ENCODE data around the gene FOSB. TPM values are rescaled to one million over a fixed set of nuclear protein-coding genes. Genes with fewer than 3 reads are reported as not detected.

FOSB gene
- total RNA-seq, result 0.49 and 18.5 TPM in 2 replicates

DNA sequence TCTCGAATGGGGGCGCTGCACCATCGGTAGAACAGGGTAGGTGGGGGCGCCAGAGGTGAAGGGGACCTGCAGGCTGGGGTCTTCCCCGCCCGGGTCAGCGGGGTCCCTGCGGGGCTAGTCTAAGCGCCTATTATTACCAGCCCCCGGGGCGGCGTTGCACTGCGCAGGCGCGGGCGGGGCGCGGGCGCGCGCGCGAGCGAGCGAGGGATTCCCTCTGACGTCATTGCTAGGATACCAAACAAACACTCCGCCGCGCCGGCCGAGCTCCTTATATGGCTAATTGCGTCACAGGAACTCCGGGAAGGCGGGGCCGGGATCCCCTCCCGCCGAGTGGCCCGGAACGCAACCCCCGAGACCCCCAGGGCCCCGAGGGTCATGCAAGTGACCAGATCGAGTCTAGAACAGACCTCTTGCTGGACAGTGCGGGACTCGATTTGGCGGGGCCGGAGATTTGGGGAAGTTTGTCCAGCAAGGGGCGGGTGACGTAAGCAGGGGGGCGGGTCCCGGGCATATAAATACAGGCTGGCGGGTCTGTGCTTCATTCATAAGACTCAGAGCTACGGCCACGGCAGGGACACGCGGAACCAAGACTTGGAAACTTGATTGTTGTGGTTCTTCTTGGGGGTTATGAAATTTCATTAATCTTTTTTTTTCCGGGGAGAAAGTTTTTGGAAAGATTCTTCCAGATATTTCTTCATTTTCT is at the start of gene FOSB:
Gene FOSB (plus strand): TSS at position 541 of the 703 bp plus-strand sequence. CDS start 591 bp downstream, outside the sequence.

DNA sequence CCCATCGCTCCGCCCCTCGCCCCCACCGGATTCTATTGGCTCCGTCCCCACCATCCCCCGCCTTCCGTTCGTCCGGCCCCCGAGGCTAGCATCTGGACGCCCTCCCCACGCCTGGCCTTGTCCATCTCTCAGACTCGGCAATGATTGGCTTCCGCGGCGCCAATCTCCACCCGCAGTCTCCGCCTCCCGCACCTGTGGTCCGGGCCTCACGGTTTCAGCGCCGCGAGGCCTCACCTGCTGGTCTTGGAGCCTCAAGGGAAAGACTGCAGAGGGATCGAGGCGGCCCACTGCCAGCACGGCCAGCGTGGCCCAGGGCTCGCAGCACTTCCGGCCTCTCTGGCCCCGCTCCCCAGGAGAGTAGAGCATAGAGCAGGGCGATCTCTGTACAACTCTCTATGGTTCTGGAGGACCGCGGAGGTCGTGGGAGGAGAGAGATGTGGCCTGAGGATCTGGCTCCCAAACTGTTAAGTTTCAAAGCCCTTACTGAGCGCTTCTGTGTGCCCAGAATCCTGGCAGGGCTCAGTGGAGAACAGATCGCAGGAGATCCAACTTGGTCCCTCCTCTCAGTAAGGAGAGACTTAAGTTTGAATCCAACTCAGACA is 44.1 kb upstream of the FOSB start, which contains the start of gene ERCC1:
Gene ERCC1 (minus strand): TSS at position 329 of the 602 bp plus-strand sequence. CDS start 543 bp downstream, outside the sequence.

DNA sequence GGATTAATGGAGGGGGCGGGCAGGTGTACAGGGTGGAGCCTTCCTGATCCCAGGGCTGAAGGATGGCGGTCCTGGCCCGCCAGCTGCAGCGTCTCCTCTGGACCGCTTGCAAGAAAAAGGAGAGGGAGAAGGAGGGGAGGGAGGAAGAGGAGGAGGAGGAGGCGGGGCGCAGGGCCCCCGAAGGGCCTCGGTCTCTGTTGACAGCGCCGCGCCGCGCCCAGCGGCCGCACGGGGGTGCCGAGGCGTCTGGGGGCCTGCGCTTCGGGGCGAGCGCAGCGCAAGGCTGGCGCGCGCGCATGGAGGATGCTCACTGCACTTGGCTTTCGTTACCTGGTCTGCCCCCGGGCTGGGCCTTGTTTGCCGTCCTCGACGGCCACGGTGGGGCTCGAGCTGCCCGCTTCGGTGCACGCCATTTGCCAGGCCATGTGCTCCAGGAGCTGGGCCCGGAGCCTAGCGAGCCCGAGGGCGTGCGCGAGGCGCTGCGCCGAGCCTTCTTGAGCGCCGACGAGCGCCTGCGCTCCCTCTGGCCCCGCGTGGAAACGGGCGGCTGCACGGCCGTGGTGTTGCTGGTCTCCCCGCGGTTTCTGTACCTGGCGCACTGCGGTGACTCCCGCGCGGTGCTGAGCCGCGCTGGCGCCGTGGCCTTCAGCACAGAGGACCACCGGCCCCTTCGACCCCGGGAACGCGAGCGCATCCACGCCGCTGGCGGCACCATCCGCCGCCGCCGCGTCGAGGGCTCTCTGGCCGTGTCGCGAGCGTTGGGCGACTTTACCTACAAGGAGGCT is 30.8 kb downstream of the FOSB start, which contains the start of gene PPM1N:
Gene PPM1N (plus strand): TSS at position 33 of the 785 bp plus-strand sequence. CDS start 30 bp downstream, at position 63.

DNA sequence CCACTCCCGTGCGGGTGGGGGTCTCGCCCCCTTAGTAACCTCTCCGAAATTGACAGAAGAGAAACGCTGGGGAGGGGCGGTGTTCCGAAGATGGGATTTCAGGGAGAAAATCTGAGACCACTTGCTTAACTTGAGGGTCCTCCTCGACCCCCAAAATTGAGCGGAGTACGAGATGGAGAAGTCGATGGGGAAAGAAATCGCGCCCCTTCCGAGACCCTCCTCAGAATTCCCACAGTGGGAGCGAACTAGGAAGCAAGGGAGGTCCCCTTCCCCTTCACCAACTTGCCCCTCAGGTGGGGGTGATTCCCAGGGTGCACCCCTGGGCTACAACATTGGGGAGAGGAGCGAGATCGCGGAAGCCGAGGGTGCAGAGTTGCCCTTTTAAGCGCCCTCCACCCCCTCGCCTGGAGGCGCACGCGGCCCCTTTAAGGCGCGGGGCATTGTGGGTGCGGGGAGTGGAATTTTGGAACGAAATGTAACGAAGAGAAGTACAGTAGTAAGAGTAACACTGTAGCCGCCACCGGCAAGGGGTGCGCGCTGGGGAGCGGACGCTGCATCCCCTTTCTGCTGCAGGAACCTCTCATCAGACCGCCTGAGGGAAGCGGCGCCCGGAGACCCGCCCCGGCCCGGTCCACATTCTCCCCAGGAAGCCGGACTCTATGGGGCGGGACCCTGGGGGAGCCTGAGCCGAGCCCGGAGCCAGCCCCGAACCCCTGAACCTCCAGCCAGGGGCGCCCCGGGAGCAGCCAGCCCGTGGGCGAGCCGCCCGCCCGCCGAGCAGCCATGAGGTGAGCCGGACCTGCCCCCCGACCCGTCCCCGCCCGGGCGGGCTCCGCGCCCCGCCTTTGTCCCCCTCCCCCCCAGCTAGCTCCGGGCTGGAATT is 39.4 kb downstream of the FOSB start, which contains the start of gene VASP:
Gene VASP (plus strand): TSS at position 491 of the 883 bp plus-strand sequence. CDS start 293 bp downstream, at position 784.

Other genes with a start within 250 kb of the FOSB start
- 0.69 and 3.4 TPM in 2 replicates for gene EXOC3L2, start 222.6 kb upstream of the FOSB start, total RNA-seq
- gene MARK4, start 216.7 kb upstream of the FOSB start, total RNA-seq, result 8.1 and 43.0 TPM in 2 replicates
- 0.16 TPM in 1 of 2 replicates, not detected in the other for gene CKM, start 145.1 kb upstream of the FOSB start, total RNA-seq
- 0.13 and 0.16 TPM in 2 replicates for gene KLC3, start 127.2 kb upstream of the FOSB start, total RNA-seq
- gene ERCC2, start 97.4 kb upstream of the FOSB start, total RNA-seq, result 10.7 and 33.6 TPM in 2 replicates
- gene PPP1R13L, start 62.9 kb upstream of the FOSB start, total RNA-seq, result 7.1 and 32.3 TPM in 2 replicates
- gene POLR1G, start 61.4 kb upstream of the FOSB start, total RNA-seq, result 5.8 and 12.6 TPM in 2 replicates
- 40.3 and 50.5 TPM in 2 replicates for gene ERCC1, start 44.1 kb upstream of the FOSB start, total RNA-seq
- 4.2 and 7.4 TPM in 2 replicates for gene RTN2, start 29.1 kb downstream of the FOSB start, total RNA-seq
- 0.32 and 0.63 TPM in 2 replicates for gene PPM1N, start 30.4 kb downstream of the FOSB start, total RNA-seq
- gene VASP, start 39.5 kb downstream of the FOSB start, total RNA-seq, result 53.5 and 100 TPM in 2 replicates
- 4.7 and 6.3 TPM in 2 replicates for gene OPA3, start 116.8 kb downstream of the FOSB start, total RNA-seq
- 2.3 and 4.1 TPM in 2 replicates for gene GPR4, start 134.2 kb downstream of the FOSB start, total RNA-seq
- 16.2 and 23.0 TPM in 2 replicates for gene EML2, start 171.4 kb downstream of the FOSB start, total RNA-seq
- not detected in 2 replicates for gene GIPR, start 200.2 kb downstream of the FOSB start, total RNA-seq
- gene SNRPD2, start 224.0 kb downstream of the FOSB start, total RNA-seq, result 398 and 604 TPM in 2 replicates
- 5.0 and 5.5 TPM in 2 replicates for gene QPCTL, start 224.7 kb downstream of the FOSB start, total RNA-seq

Measured in bladder microvascular endothelial cell (primary cell).